Measurements from ENCODE around the gene FOXJ1.

Gene FOXJ1

DNA sequence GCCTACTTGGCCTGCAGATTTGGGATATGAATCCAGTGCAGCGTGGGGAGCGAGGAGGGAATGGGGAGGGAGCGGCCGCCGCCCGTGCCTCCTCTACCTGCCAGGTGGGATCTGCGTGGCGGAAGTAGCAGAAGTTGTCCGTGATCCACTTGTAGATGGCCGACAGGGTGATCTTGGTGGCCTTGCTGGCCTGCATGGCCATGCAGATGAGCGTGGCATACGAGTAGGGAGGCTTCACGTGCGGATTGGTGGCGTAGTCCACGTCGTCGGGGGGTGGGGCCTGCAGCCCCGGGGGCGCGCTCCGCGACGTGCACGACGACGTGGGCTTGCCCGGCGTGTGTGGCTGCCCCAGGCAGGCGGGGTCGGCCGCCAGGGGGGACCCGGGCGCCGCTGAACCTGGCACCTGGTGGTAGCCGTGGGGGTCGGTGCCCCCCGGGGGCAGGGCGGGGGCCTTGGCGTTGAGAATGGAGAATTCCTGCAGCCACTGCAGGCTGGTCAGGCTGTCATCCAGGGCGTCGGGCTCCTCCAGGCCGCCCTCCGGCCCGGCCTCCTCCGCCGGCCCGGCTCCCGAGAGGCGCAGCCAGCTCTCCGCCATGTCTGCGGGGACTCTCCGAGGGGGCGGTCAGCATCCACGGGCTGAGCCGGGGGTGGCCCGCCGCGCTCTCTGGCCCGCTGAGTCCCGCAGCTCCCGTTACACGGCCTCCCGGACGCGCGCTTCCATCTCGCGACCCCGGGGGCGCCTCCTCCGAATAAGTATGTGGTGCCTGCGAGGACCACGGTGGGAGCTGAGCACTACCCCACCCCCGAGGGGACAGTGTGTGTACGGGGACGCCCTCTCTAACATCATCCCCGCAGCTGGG, 1.0 kb downstream of the FOXJ1 start:
- no peak for DNase-seq

- no peak for DNase-seq
Measured at GRCh38 chr17:76138896-76139752, 1.9 kb downstream of the FOXJ1 start.

DNA sequence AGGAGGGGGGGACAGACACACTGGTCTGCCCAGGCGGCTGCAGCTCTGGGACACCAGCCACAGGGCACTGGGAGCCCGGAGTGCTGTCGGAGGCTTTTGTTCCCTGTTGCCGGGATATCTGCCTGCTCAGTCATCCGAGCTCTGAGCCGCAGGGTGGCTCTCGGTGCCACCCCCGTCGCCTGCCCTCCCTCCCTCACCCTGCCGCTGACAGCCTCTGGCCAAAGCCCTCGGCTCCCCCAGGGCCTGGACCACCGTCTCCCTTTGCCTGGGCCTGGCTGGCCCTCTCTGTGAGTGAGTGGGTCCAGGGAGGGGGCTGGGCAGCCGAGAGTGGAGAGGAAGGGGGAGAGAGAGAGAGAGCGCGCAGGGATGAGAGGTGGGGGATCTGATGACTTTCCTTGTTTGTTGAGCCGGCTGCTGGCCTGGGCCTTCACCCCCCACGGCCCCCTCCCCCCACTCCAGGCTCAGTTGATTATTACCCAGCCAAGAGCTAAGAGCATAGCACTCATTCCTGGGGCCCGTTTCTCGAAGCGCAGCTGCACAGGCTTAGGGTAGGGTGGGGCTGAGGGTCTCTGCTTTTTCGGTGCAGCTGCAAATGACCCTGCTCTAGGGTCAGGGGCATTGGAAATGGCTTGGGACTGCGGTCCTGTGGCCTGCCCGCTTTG, 2.7 kb downstream of the FOXJ1 start:
- DNase-seq: no peak

- no peak for DNase-seq
Measured at GRCh38 chr17:76137351-76138233, 3.5 kb downstream of the FOXJ1 start.

- no peak for DNase-seq
Measured at GRCh38 chr17:76137001-76137350, 4.1 kb downstream of the FOXJ1 start.

- no peak for DNase-seq
Measured at GRCh38 chr17:76136276-76137000, 4.6 kb downstream of the FOXJ1 start.

- no peak for DNase-seq
Measured at GRCh38 chr17:76135810-76136188, 5.2 kb downstream of the FOXJ1 start.

DNA sequence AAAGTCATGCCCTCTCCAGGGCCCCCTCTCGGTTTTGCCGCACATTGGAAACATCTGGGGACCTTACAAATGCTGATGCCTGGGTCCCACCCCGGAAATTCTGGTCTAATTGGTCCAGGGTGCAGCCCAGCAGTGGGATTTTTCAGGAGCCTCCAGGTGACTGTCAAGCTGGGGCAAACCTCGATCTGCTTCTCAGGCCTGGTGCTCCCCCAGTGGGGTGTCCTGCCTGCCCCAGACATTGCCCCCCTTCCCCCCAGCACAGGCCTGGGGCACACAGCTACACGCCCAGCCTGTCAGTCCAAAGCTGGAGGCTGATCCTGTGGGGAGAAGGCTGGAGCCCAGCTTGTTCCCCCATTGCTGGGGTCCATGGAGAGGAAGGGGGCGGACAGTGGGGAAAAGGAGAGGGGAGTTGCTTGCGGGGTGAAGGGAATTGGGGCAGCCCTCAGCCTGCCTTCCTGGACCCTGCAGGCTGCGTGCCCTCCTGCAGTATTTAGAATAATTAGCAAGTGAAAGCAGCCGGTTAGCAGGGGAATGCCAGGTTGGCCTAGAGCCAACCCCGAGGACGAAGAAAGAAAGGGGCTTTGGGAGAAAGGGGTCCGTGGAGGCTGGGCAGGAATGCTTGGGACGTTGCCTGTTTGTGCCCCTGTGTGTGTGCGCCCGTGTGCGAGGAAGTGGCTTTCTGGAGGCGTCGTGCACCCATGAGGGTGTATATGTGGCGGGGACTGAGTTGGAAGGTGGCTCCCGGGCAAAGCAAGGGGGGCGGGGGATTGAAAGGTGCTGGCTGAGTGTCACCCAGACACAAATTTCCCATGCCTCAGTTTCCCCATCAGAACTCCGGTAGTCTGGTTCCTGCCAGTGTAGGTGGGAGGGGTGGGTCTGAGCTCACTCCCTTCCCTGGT, 5.9 kb downstream of the FOXJ1 start:
- no peak for DNase-seq

DNA sequence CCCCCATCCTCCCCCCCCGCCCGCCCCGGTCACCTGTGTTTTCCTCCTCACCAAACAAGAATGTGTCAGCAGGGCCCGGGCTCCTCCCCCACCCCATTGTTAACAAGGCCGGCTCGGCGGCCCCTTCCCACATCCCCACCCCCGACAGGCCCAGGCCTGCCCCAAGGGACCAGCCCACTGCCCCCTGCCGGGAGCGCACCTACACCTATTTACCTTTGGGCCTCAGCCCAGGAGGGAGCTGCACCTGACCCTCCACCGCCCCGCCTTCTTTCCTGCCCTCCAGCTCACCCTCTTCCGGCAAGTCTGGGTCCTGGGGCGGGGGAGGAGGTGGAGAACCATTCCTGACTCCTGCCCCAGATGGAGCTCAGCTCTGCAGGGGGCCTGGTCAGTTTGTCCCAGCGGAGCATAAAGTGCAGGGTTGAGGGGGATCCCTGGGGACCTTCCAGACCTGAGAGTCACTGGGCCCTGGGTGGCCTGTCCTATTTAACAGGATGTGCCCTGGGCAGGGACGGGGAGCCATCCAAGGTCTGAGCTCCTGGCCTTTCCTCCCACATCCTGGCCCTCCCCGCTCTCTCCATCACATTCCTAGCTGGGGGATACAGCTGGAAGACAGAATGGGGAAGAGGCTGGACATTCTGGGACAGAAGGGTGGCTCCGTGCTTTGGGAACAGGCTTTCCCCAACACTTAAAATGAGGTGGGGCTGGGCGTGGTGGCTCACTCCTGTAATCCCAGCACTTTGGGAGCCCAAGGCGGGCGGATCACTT, 8.3 kb downstream of the FOXJ1 start:
- no peak for DNase-seq

DNA sequence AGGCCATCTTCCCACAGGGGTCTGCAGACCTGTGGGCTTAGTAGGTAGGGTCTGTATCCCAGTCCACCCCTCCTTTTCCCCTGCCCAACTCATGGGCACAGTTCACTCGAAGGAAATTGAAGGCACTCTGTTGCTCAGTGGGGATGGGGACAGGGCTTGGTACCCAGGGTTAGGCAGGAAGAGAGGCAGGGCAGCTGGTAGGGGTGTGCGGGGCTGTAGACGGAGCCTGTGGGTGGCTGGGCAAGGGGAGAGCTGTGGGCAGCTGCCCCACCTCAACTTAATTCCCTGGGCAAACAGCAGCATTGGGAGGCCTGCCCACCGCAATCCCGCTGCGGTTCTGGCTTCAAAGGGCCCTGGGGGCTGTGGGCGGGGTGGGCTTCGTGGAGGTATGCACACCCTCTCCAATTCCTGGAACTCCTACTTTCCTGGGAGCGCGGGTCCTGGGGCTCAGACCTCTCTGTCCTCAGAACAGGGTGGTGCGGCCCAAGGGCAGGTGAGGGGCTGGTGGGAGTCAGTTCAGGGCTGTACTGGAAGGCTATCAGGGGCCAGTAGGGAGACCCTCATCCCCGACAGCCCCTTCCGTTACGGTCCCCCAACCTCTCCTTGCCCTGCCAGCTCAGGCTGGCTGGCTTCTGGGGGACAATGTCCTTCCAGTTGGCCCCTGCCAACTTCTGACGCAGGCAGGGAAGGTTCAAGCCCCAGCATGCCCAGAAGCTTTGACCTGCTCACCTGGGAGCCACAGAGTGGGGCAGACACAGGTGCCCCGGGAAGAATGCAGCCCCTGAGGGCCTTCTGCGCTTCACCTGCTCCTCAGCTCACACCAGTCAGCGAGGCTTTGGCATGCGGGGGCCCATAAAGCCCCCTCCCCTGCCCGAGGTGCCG, 9.1 kb downstream of the FOXJ1 start:
- DNase-seq: no peak

DNA sequence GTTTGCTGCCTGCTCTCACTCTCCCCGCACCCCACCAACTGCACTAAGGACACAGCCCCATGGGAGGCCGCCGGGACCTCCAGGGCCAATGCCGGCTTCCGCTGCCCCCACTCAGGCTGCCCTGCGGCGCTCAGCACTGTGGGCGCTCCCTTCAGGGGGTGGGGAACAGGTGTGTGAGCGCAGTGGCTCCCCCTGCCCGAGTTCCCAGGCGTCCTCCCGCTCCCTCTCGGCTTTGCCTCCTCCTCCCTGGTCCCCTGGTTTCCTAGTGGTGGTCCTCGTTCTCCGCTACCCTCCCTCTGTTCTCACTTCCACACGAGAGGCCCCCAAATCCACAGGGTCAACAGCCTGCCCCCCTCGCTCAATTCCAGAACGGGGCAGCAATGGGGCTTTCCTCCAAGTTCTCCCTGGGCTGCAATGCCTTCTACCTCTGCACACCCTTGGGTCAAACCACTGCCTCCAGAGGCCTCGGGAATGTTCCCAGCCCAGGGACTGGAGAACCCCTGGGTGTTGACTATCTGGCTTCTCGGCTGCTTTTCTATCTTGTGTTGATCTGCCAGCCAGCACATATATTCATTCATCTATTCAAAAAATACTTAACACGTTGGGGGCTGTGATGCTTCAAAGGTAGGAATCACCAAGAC, 9.9 kb downstream of the FOXJ1 start:
- DNase-seq: no peak

- no peak for DNase-seq
Measured at GRCh38 chr17:76130473-76130872, 10.6 kb downstream of the FOXJ1 start.

DNA sequence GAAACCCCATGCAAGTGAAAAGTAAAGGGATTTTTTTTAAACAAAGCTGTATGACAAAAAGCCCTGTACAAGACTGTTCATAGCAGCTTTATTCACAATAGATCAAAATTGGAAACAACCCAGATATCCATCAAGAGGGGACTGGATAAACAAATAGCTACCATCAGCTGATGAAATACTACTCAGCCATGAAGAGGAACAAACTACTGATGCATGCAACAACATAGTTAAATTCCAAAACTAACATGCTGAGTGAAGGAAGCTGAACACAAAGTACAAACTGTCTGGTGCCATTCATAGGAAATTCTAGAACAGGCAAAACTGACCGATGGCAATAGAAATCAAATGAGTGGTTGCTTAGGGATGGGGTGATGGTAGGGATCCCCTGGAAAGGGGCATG, 15.1 kb downstream of the FOXJ1 start:
- no peak for DNase-seq

GRCh38 chr17:76125391-76125675, 15.7 kb downstream of the FOXJ1 start:
- DNase-seq: no peak

DNA sequence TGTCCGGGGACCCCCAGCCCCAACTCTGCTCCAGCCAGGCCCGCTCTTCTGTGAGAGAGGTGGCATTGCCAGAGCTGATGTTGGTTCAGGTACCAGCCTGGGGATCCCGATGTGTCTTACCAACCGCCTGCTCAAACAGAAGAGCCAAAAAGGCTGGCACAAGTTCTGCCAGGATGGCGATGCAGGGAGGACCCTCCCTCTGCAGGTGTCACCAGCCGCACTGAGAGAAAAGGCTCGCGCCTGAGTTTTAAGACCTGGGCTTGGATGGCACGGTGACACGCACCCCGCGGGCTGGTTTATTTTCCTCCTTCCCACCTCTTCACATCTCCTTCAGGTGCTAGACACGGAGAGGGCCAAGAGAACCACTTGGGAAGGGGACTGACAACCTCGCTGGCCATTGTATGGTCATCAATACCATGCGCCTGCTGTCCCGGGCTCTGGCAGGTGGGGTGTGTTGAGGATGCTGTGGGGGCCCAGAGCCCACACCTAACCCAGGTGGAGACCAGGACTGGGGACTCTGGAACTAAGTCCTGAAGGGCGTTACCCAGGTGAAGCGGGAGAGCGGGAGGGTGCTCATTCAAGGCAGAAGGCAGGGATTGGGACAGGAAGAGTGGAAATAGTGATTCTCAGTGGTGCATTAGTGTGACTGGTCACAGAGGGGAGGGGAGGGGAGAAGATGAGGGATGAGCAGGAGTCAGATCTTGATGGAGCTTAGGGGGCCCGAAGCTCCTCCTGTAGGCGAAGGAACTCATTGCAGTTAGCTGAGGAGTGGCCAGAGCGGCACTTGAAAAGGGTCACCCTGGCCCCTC, 16.3 kb downstream of the FOXJ1 start:
- DNase-seq: peak in 1 of 2 experiments; percentile 25

DNA sequence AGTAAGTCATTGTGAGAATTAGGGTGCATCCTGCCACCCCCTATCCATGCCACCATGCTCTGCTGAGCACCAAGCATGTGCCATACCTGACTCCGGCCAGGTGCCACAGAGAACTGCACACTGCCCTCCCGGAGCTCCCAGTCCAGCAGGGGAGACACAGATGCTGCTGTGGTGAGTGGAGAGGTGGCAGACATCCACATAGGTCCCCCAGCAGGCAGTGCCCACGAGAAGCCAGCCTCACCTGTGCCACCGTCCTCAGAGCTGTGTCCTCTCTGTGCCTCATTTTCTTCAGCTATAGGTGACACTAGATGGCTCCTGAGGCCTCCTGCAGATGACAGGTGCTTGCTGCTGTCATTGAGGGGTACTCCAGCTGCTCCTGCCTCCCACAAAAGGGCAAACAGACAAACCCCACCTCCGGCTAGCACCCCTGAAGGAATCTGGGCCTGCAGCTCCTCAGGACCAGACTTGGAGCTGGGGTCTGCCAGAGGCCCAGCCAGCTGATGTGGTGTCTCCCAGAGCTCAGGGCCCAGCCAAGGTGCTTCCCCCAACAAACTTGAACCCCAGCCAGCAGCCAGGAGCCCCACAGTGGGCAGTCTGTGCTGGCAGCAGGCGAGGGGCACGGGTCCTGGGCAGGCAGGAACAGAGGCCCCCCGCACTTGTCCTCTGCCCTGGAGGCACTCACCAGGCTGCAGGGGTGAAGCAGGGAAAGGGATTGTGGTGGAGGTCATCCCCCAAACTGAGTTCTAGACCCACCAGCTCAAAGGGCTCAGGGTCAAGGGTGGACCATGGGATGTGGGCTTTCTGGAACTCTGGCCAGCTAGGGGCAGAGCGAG, 17.1 kb downstream of the FOXJ1 start:
- DNase-seq: no peak

DNA sequence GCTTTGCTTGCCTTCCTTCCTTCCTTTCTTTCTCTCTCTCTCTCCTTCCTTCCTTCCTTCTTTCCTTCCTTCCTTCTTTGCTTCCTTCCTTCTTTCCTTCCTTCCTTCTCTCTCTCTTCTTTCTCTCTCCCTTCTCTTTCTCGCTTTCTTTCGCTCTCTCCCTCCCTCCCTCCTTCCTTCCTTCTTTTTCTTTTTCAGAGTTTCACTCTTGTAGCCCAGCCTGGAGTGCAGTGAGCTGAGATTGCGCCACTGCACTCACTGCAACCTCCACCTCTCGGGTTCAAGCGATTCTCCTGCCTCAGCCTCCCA, 17.9 kb downstream of the FOXJ1 start:
- no peak for DNase-seq

Measured in SW 1271 (cell line).